ENCODE measurements around the gene CAPN8. TPM values are rescaled to one million over a fixed set of nuclear protein-coding genes. Genes with fewer than 3 reads are reported as not detected.

Gene CAPN8
- total and polyA plus RNA-seq, 2 donors (not counting 1 experiment from before 2014, with no cell fraction given) = 0.37 to 0.52 TPM

- H3K27ac ChIP-seq (ENCODE audit: low read length in 2 of 2) = no peak overlapping the region
- no peaks in the 10 kb centered on the region for H3K36me3 ChIP-seq (replicated peaks in 1 of 2; ENCODE audit: control extremely low read depth in 1 of 2, control insufficient read depth in 1 of 2, extremely low read depth in 1 of 2, insufficient read depth in 2 of 2, low read length in 1 of 2)
- intact Hi-C loops (cut with micrococcal nuclease) = no loop called here
- DNase-seq (no peak), ATAC-seq (ENCODE audit: low read depth) (no peak)
- no peak overlapping the region for H3K9ac ChIP-seq (ENCODE audit: low read length)
- no peak overlapping the region for H2AFZ ChIP-seq (ENCODE audit: insufficient read depth, low read depth, low read length, poor library complexity, severe bottlenecking)
- H3K4me1 ChIP-seq (ENCODE audit: control insufficient read depth in 2 of 2, insufficient read depth in 2 of 2, low read length in 2 of 2) = no peaks in the 10 kb centered on the region
- H3K9me3 ChIP-seq (ENCODE audit: control extremely low read depth in 1 of 3, control insufficient read depth in 2 of 3, insufficient read depth in 1 of 3, low read length in 2 of 3) = no peaks in the 10 kb centered on the region
- Mint-ChIP-seq H3K4me1 (no peaks in the 10 kb centered on the region), H3K27me3 (peaks cover 32% of the 10 kb centered on the region), H3K9me3 (ENCODE audit: insufficient read depth) (no peaks in the 10 kb centered on the region), H3K27ac (no peak overlapping the region), H3K4me3 (no peak overlapping the region)
- no peaks in the 10 kb centered on the region for H4K20me1 ChIP-seq (ENCODE audit: control insufficient read depth, insufficient read depth, low read length, poor library complexity, severe bottlenecking)
- H3K79me2 ChIP-seq (ENCODE audit: control insufficient read depth, insufficient read depth, low read length) = no peaks in the 10 kb centered on the region
- no CpG with 5 or more reads among the region's 2 CpGs for WGBS (ENCODE audit: insufficient coverage)
- no peak for TF ChIP-seq EZH2 (IDR thresholded peaks at IDR 0.05; ENCODE audit: borderline replicate concordance, insufficient read depth, low read depth, low read length, poor library complexity, severe bottlenecking)
- no peak for TF ChIP-seq CTCF (IDR thresholded peaks at IDR 0.05)
- peaks cover 0 to 6% (median 0%) of the 10 kb centered on the region in 4 experiments for H3K27me3 ChIP-seq (replicated peaks in 1 of 4; ENCODE audit: control extremely low read depth in 1 of 4, control insufficient read depth in 3 of 4, insufficient read depth in 4 of 4, low read length in 3 of 4)
- H3K4me2 ChIP-seq (replicated peaks; ENCODE audit: low read depth, low read length, poor library complexity, severe bottlenecking) = no peak overlapping the region
- CTCF ChIA-PET = no interaction called here
- POLR2A ChIA-PET = no interaction called here
- H3K4me3 ChIP-seq (ENCODE audit: control extremely low read depth in 1 of 5, extremely low read depth in 1 of 5, insufficient read depth in 1 of 5, low read depth in 2 of 5, low read length in 4 of 5) = no peak overlapping the region
These were observed 131.8 kb downstream of the CAPN8 start for GRCh38 chr1:223533708-223534107.

- peaks cover 0 to 6% (median 0%) of the 10 kb centered on the region in 4 experiments for H3K27me3 ChIP-seq (replicated peaks in 1 of 4; ENCODE audit: control extremely low read depth in 1 of 4, control insufficient read depth in 3 of 4, insufficient read depth in 4 of 4, low read length in 3 of 4)
- DNase-seq (no peak), ATAC-seq (ENCODE audit: low read depth) (no peak)
- TF ChIP-seq EZH2 (IDR thresholded peaks at IDR 0.05; ENCODE audit: borderline replicate concordance, insufficient read depth, low read depth, low read length, poor library complexity, severe bottlenecking) (no peak), CTCF (IDR thresholded peaks at IDR 0.05) (peak; percentile 33)
- Mint-ChIP-seq H3K4me3 (no peak overlapping the region), H3K27me3 (peaks cover 33% of the 10 kb centered on the region), H3K9me3 (ENCODE audit: insufficient read depth) (peaks cover 2% of the 10 kb centered on the region), H3K4me1 (no peaks in the 10 kb centered on the region), H3K27ac (no peak overlapping the region)
- no peaks in the 10 kb centered on the region for H3K79me2 ChIP-seq (ENCODE audit: control insufficient read depth, insufficient read depth, low read length)
- POLR2A ChIA-PET = no interaction called here
- no peaks in the 10 kb centered on the region for H3K4me1 ChIP-seq (ENCODE audit: control insufficient read depth in 2 of 2, insufficient read depth in 2 of 2, low read length in 2 of 2)
- H2AFZ ChIP-seq (ENCODE audit: insufficient read depth, low read depth, low read length, poor library complexity, severe bottlenecking) = no peak overlapping the region
- no peaks in the 10 kb centered on the region for H3K36me3 ChIP-seq (replicated peaks in 1 of 2; ENCODE audit: control extremely low read depth in 1 of 2, control insufficient read depth in 1 of 2, extremely low read depth in 1 of 2, insufficient read depth in 2 of 2, low read length in 1 of 2)
- intact Hi-C loops (cut with micrococcal nuclease) = no loop called here
- WGBS (ENCODE audit: insufficient coverage) = 38% methylated on average over 8 of the region's 11 CpGs
- H3K4me2 ChIP-seq (replicated peaks; ENCODE audit: low read depth, low read length, poor library complexity, severe bottlenecking) = no peak overlapping the region
- no peak overlapping the region for H3K9ac ChIP-seq (ENCODE audit: low read length)
- no peak overlapping the region for H3K27ac ChIP-seq (ENCODE audit: low read length in 2 of 2)
- no peak overlapping the region for H3K4me3 ChIP-seq (ENCODE audit: control extremely low read depth in 1 of 5, extremely low read depth in 1 of 5, insufficient read depth in 1 of 5, low read depth in 2 of 5, low read length in 4 of 5)
- peaks cover 0 to 4% (median 2%) of the 10 kb centered on the region in 3 donors for H3K9me3 ChIP-seq (ENCODE audit: control extremely low read depth in 1 of 3, control insufficient read depth in 2 of 3, insufficient read depth in 1 of 3, low read length in 2 of 3)
- CTCF ChIA-PET = no interaction called here
- H4K20me1 ChIP-seq (ENCODE audit: control insufficient read depth, insufficient read depth, low read length, poor library complexity, severe bottlenecking) = no peaks in the 10 kb centered on the region
These were observed 133.7 kb downstream of the CAPN8 start for GRCh38 chr1:223531742-223532341.

All from B cell (primary cell).